Measurements from ENCODE around the gene MMP27. TPM values are rescaled to one million over a fixed set of nuclear protein-coding genes. Genes with fewer than 3 reads are reported as not detected.

MMP27 gene
- total RNA-seq, 1 experiment from 2014 or later, result not detected

- no peaks in the 10 kb centered on the region for H3K79me1 ChIP-seq (ENCODE audit: insufficient read depth, low read depth, low read length, poor library complexity, severe bottlenecking)
- Mint-ChIP-seq H3K36me3 (ENCODE audit: insufficient read depth in 1 of 3, low read depth in 3 of 3) (no peaks in the 10 kb centered on the region), H3K4me3 (no peak overlapping the region), H3K27ac (no peak overlapping the region), H3K9me3 (no peaks in the 10 kb centered on the region), H3K4me1 (peaks cover 3 to 6% of the 10 kb centered on the region in 2 experiments; a peak in 3 of 4 replicates), H3K27me3 (ENCODE audit: low read depth) (no peaks in the 10 kb centered on the region; the same call in 1 of the 2 replicates)
- H4K5ac ChIP-seq (ENCODE audit: insufficient read length, low read depth, low read length), result no peak overlapping the region
- H2BK5ac ChIP-seq (ENCODE audit: insufficient read length, low read length), result no peak overlapping the region
- no peak overlapping the region for H2BK15ac ChIP-seq (ENCODE audit: low read depth, low read length)
- no peak overlapping the region for H3K27ac ChIP-seq (ENCODE audit: insufficient read length, low read depth, low read length)
- H3K9me3 ChIP-seq (ENCODE audit: control insufficient read depth, low read depth, low read length), result no peaks in the 10 kb centered on the region
- H3K14ac ChIP-seq (ENCODE audit: insufficient read depth, low read length), result no peak overlapping the region
- H3K23ac ChIP-seq (ENCODE audit: insufficient read length, low read depth, low read length), result no peak overlapping the region
- no peaks in the 10 kb centered on the region for H3K79me2 ChIP-seq (ENCODE audit: insufficient read depth, low read length)
- H2AK5ac ChIP-seq (ENCODE audit: insufficient read length, low read length), result no peak overlapping the region
- no peak overlapping the region for H3K4ac ChIP-seq (ENCODE audit: low read depth, low read length)
- no peak overlapping the region for H4K8ac ChIP-seq (replicated peaks; ENCODE audit: insufficient read length, low read depth, low read length)
- H2BK12ac ChIP-seq (ENCODE audit: insufficient read length, low read depth, low read length), result no peak overlapping the region
- no peak overlapping the region for H3K4me2 ChIP-seq (ENCODE audit: insufficient read depth, insufficient read length, low read length)
- no peak overlapping the region for H3T11ph ChIP-seq (ENCODE audit: low read length)
- whole genome bisulfite sequencing (ENCODE audit: extremely low coverage, insufficient read length, low lambda C conversion rate), result no CpG with 5 or more reads among the region's 4 CpGs
- H4K20me1 ChIP-seq (ENCODE audit: control insufficient read depth, insufficient read depth, insufficient read length), result no peaks in the 10 kb centered on the region
- H3K27me3 ChIP-seq (ENCODE audit: insufficient read depth, low read length), result no peaks in the 10 kb centered on the region
- H2AFZ ChIP-seq (ENCODE audit: low read length), result no peak overlapping the region
- no peak overlapping the region for H4K91ac ChIP-seq (ENCODE audit: insufficient read length, low read depth, low read length)
- no peak for DNase-seq
- TF ChIP-seq CTCF (conservative IDR thresholded peaks at IDR 0.05), result no peak
- H2BK20ac ChIP-seq (ENCODE audit: low read depth, low read length, poor library complexity, severe bottlenecking), result no peak overlapping the region
- H2BK120ac ChIP-seq (ENCODE audit: low read depth, low read length, poor library complexity, severe bottlenecking), result no peak overlapping the region
- no peak overlapping the region for H3K18ac ChIP-seq (ENCODE audit: insufficient read length, low read depth, low read length)
- no peak overlapping the region for H3K56ac ChIP-seq (ENCODE audit: insufficient read length, low read depth, low read length)
- H3K23me2 ChIP-seq (ENCODE audit: insufficient read length, low read depth, low read length, poor library complexity, severe bottlenecking), result no peaks in the 10 kb centered on the region
- H3K9ac ChIP-seq (ENCODE audit: extremely low read depth, insufficient read length, low read length), result no peak overlapping the region
- no peaks in the 10 kb centered on the region for H3K4me1 ChIP-seq (ENCODE audit: insufficient read depth, low read length)
Measured at GRCh38 chr11:102708654-102709053, 3.1 kb upstream of the MMP27 start.
